ENCODE measurements around the gene FAF1. TPM values are rescaled to one million over a fixed set of nuclear protein-coding genes. Genes with fewer than 3 reads are reported as not detected.

Gene FAF1
- total RNA-seq, 1 experiment from 2014 or later: 78.7 TPM

GRCh38 chr1:50820545-50820944 lies 139.5 kb downstream of the FAF1 start:
- POLR2A ChIA-PET: no interaction called here
- CTCF ChIA-PET: no interaction called here
- Mint-ChIP-seq H3K9me3 (ENCODE audit: unreplicated experiment) (no peaks in the 10 kb centered on the region), H3K36me3 (ENCODE audit: insufficient read depth, unreplicated experiment) (no peaks in the 10 kb centered on the region), H3K4me1 (ENCODE audit: low read depth, unreplicated experiment) (no peaks in the 10 kb centered on the region), H3K4me3 (ENCODE audit: unreplicated experiment) (no peak overlapping the region), H3K27ac (ENCODE audit: unreplicated experiment) (no peak overlapping the region), H3K27me3 (ENCODE audit: insufficient read depth, unreplicated experiment) (no peaks in the 10 kb centered on the region)
- H3K27me3 ChIP-seq (replicated peaks; ENCODE audit: control insufficient read depth, insufficient read depth, low read length): no peaks in the 10 kb centered on the region
- no peaks in the 10 kb centered on the region for H3K36me3 ChIP-seq (ENCODE audit: control insufficient read depth, insufficient read depth, low read length)
- no peak overlapping the region for H3K4me3 ChIP-seq (ENCODE audit: low read depth, low read length)
- TF ChIP-seq CTCF (IDR thresholded peaks at IDR 0.05; ENCODE audit: insufficient read depth in 1 of 2, low read depth in 1 of 2, low read length in 1 of 2, severe bottlenecking in 1 of 2, unreplicated experiment in 1 of 2): no peak
- intact Hi-C loops (cut with micrococcal nuclease; ENCODE audit: unreplicated experiment): no loop called here
- no TSS peak for BruUV-seq (replicated peaks)
- no peaks in the 10 kb centered on the region for H3K9me3 ChIP-seq
- no peak for DNase-seq
- no peaks in the 10 kb centered on the region for H3K4me1 ChIP-seq

GRCh38 chr1:50812346-50812745 lies 147.7 kb downstream of the FAF1 start:
- no peaks in the 10 kb centered on the region for H3K36me3 Mint-ChIP-seq (ENCODE audit: insufficient read depth, unreplicated experiment)
- no peak overlapping the region for H3K27ac Mint-ChIP-seq (ENCODE audit: unreplicated experiment)
- peaks cover 19% of the 10 kb centered on the region for H3K9me3 Mint-ChIP-seq (ENCODE audit: unreplicated experiment)
- H3K4me1 Mint-ChIP-seq (ENCODE audit: low read depth, unreplicated experiment): peaks cover 8% of the 10 kb centered on the region
- BruUV-seq (replicated peaks): no TSS peak
- H3K4me3 ChIP-seq (ENCODE audit: low read depth, low read length): no peak overlapping the region
- H3K27me3 Mint-ChIP-seq (ENCODE audit: insufficient read depth, unreplicated experiment): no peaks in the 10 kb centered on the region
- H3K4me1 ChIP-seq: no peaks in the 10 kb centered on the region
- H3K27me3 ChIP-seq (replicated peaks; ENCODE audit: control insufficient read depth, insufficient read depth, low read length): no peaks in the 10 kb centered on the region
- H3K4me3 Mint-ChIP-seq (ENCODE audit: unreplicated experiment): no peak overlapping the region
- POLR2A ChIA-PET: no interaction called here
- TF ChIP-seq CTCF (IDR thresholded peaks at IDR 0.05; ENCODE audit: insufficient read depth in 1 of 2, low read depth in 1 of 2, low read length in 1 of 2, severe bottlenecking in 1 of 2, unreplicated experiment in 1 of 2): no peak
- H3K9me3 ChIP-seq: no peaks in the 10 kb centered on the region; the same call in 1 of the 2 replicates
- DNase-seq: no peak
- no peaks in the 10 kb centered on the region for H3K36me3 ChIP-seq (ENCODE audit: control insufficient read depth, insufficient read depth, low read length)
- intact Hi-C loops (cut with micrococcal nuclease; ENCODE audit: unreplicated experiment): no loop called here
- CTCF ChIA-PET: no interaction called here

- Mint-ChIP-seq H3K27ac (ENCODE audit: unreplicated experiment) (no peak overlapping the region), H3K4me3 (ENCODE audit: unreplicated experiment) (no peak overlapping the region), H3K36me3 (ENCODE audit: insufficient read depth, unreplicated experiment) (no peaks in the 10 kb centered on the region), H3K4me1 (ENCODE audit: low read depth, unreplicated experiment) (peaks cover 8% of the 10 kb centered on the region), H3K9me3 (ENCODE audit: unreplicated experiment) (peaks cover 27% of the 10 kb centered on the region), H3K27me3 (ENCODE audit: insufficient read depth, unreplicated experiment) (no peaks in the 10 kb centered on the region)
- H3K4me3 ChIP-seq (ENCODE audit: low read depth, low read length): no peak overlapping the region
- CTCF ChIA-PET: no interaction called here
- BruUV-seq (replicated peaks): no TSS peak
- POLR2A ChIA-PET: no interaction called here
- intact Hi-C loops (cut with micrococcal nuclease; ENCODE audit: unreplicated experiment): no loop called here
- no peak for DNase-seq
- no peaks in the 10 kb centered on the region for H3K4me1 ChIP-seq
- no peaks in the 10 kb centered on the region for H3K36me3 ChIP-seq (ENCODE audit: control insufficient read depth, insufficient read depth, low read length)
- H3K27me3 ChIP-seq (replicated peaks; ENCODE audit: control insufficient read depth, insufficient read depth, low read length): no peaks in the 10 kb centered on the region
- no peak for TF ChIP-seq CTCF (IDR thresholded peaks at IDR 0.05; ENCODE audit: insufficient read depth in 1 of 2, low read depth in 1 of 2, low read length in 1 of 2, severe bottlenecking in 1 of 2, unreplicated experiment in 1 of 2)
- H3K9me3 ChIP-seq: no peaks in the 10 kb centered on the region; the same call in 1 of the 2 replicates
Observed at GRCh38 chr1:50808296-50808695, 151.8 kb downstream of the FAF1 start.
